Measurements from ENCODE around the gene CACNA1E.

CACNA1E gene

GRCh38 chr1:181777812-181778211 is 294.5 kb downstream of the CACNA1E start:
- no peak for FAIRE-seq

- no peak for FAIRE-seq
These were observed 295.4 kb downstream of the CACNA1E start for GRCh38 chr1:181778640-181779260.

GRCh38 chr1:181779343-181779742 is 296.0 kb downstream of the CACNA1E start:
- no peak for FAIRE-seq

GRCh38 chr1:181783208-181783607 is 299.9 kb downstream of the CACNA1E start:
- no peak for FAIRE-seq

- FAIRE-seq = no peak
These were observed 300.8 kb downstream of the CACNA1E start for GRCh38 chr1:181784039-181784683.

GRCh38 chr1:181789395-181789794 is 306.1 kb downstream of the CACNA1E start:
- FAIRE-seq = no peak

- no peak for FAIRE-seq
These were observed 308.4 kb downstream of the CACNA1E start for GRCh38 chr1:181791721-181792120.

GRCh38 chr1:181793831-181794230 is 310.5 kb downstream of the CACNA1E start:
- FAIRE-seq = no peak

DNA sequence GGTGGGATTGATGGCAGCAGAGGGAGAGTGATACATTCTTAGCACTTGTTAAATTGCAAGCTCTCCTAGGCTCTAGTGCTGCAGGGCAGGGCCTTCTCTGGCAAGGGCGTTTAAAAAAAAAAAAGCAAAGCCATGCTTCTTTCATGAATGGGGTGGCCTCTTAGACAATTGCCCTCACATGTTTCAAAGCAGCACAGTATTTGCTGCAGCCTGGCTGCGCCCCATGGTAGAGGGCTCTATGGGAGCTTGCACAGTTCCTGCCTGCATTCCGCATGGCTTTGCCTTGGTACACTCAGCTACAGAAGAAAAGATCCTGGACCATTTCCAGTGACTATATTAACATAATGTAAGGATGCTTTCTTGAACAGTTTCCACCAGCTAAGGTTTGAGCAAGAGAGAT is 311.0 kb downstream of the CACNA1E start:
- FAIRE-seq = no peak

GRCh38 chr1:181798191-181798926 is 315.0 kb downstream of the CACNA1E start:
- FAIRE-seq = no peak

GRCh38 chr1:181801617-181802016 is 318.3 kb downstream of the CACNA1E start:
- FAIRE-seq = no peak

- no peak for FAIRE-seq
These were observed 319.1 kb downstream of the CACNA1E start for GRCh38 chr1:181802466-181802865.

DNA sequence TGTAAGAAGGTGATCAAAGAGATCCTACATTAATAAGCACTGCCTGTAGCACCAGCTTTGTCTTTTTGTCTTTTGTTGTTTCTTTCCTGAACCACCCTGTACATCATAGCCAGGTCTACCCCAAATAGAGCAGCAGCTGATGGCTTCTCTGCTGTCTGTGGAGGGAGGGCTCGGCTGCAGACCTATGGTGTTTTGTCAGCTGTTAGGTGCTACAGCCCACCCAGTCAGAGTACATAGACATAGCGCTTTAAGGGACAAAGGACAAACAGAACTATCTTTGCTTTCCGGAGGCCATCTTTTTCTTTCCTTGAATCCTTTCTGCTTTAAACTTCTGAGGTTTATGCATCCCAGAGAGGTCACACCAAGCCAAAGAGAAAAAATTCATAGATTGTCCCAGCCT is 320.1 kb downstream of the CACNA1E start:
- FAIRE-seq = no peak

- FAIRE-seq = no peak
These were observed 321.7 kb downstream of the CACNA1E start for GRCh38 chr1:181804989-181805388.

- no peak for FAIRE-seq
These were observed 323.4 kb downstream of the CACNA1E start for GRCh38 chr1:181806746-181807145.

DNA sequence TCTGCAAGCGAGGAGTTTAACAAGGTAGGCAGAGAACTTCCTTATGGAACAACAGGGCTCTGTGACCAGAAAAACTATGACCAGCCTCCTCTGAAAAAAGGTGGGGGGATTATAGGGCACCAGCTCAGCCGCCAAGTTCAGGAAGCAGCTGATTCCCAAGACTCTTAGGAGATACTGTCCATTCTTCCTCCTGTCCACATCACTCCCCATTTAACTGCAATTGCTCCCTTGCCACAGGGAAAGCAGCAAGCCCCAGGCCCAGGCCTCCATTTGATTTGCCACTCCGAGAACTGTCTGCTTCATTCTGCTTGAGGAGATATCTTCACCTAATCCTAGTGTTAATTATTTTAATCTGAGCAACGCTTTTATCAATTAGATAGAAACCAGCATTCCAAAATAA is 323.9 kb downstream of the CACNA1E start:
- no peak for FAIRE-seq

DNA sequence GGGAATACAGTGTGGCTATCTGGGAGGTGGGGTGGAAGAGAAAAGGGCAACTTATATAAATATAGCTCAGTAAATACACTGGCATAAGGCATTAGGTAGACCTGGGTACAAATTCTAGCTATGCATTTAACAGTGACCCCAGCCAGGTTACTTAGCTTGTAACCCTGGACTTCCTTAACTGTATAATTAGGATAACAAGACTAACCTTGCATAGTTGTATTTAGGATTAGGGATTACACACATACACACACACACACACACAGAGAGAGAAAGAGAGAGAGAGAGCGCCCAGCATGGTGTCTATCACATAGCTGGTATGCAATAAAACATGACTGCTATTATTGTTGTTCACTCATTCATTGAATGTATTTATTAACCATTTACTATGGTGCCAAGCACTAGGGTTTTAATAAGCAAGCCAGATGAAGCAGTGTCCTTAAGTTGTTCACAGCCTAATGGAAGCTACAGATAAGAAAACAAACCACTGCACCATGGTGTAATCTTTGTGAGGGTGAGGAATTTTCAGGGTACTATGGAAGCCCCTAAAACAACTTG is 326.8 kb downstream of the CACNA1E start:
- FAIRE-seq = no peak

DNA sequence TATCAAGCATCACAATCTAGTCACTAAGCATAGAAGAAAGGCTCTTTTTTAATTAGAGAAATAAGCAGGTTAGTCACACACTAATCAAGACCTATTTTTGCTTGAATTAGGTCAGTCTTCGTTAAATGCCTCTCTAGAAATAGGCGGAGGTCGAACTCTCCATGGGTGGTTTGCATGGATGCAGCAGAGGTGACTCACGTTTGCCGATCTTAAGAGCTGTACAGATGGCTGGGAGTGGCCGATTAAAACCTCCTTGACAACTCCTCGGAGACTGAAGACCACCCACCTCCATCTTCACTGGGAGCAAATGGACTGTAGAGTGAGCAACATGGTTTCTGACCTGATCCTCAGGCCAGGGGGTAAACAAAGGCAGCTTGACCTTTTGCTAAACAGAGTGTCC is 328.9 kb downstream of the CACNA1E start:
- no peak for FAIRE-seq

DNA sequence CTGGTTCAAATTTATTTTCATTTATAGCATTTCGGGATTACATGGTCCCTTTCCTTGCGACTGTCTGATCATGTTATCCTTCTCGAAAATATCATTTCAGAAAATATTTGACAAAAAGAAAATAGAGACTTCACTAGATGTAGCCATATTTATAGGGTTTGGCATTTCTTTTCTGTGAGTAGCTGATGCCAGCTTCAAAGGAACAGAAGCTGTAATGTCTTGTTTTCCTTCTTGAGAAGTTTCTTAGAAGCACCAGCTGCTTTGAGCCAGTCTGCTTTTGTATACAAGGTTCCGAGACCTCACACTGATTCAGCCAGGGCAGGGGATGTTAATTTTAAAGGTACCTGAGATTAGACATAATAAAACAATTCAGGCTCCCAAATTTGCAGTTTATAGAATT is 329.9 kb downstream of the CACNA1E start:
- no peak for FAIRE-seq

GRCh38 chr1:181816608-181817007 is 333.3 kb downstream of the CACNA1E start:
- FAIRE-seq = no peak

DNA sequence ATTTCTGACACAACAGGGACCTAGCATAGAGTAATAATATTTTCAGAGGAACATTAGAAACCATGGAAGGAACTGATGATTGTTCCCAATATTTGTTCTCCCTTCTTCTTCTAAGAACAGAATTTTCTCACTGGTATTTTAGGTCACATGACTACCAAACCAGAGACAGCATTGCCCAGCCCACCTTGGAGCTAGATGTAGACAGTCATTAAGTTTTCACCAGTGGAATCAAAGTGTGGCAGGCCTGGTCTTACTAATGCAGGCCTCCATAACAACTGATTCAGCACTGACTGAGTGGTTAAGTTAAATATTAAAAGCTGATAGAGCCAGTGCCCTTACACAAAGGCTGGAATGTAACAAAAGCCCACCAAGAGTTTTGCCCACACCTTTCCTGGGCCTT is 333.8 kb downstream of the CACNA1E start:
- no peak for FAIRE-seq

DNA sequence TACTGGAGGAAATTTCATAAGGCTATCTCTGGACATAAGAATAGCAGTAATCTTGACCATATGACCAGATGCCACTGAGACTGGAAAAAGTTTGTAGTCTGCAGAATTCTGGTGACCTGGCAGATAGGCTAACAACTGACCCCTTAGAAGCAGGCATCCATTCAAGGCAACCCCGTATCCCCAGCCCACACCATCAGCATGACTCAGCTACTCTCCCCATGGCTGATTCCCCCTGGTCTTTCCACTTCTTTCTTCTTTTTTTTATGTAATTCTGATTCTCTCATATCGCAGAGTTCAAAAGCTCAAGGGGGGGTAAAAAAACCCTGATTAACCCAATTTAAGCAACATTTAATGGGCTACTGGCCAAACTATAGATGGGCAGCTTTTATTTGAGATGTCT is 335.1 kb downstream of the CACNA1E start:
- no peak for FAIRE-seq

DNA sequence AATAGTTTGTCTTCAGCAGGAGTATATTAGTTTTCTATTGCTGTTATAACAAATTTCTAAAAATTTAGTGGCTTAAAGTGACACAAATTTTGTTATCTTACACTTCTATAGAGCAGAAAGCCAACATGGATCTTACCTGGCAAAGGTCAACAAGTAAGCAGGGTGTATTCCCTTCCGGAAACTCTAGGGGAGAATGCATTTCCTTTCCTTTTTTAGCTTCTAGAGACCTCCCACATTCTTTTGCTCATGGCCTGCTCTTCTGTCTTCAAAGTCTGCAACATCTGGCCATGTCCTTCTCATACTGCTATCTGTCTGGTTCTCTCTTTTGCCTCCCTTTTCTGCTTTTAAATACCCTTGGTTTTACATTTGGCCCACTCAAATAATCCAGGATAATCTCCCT is 335.6 kb downstream of the CACNA1E start:
- FAIRE-seq = no peak

DNA sequence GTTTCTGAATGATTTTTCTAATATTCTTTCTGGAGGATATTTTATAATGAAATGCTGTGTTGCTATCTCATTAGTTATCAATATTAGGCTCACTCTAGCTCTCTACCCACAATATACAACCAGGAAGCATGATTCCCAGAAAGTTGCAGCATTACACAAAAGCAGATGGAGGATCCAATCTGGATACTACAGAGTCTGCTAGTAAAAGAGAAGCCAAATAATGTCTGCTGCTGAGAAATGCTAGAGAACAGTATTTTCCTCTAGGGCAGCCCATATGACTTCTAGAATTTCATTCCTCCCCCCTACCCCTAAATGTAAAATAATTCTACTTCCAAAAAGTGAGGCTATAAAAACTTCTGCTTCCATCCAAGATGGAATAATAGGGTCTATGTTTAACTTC is 338.4 kb downstream of the CACNA1E start:
- no peak for FAIRE-seq
